HepG2 (cell line): ENCODE measurements around the gene MARCHF5.

Experiments
- CC2D1A ChIP-seq: sonication (generic); formaldehyde crosslinking; IDR thresholded peaks from 2 replicates; pipeline ENCODE4 v1.8.1; 2023; ENCODE audit warnings: mild to moderate bottlenecking, missing genetic modification reagents
- KAT8 ChIP-seq: IDR thresholded peaks from 2 replicates; pipeline ENCODE4 v1.6.1; 2016; ENCODE audit warnings: missing genetic modification reagents, missing compliant biosample characterization
- POLR2A ChIP-seq, 2 experiments: IDR thresholded peaks; 2 replicates each; pipeline ENCODE4 v1.6.1; 2011; ENCODE audit warnings: low read depth in 2 of 2, low read length in 2 of 2, mild to moderate bottlenecking in 1 of 2, moderate library complexity in 1 of 2; ENCODE audit not compliant: insufficient read depth in 1 of 2
- SIN3A ChIP-seq: IDR thresholded peaks from 2 replicates; pipeline ENCODE4 v1.6.1; 2011; ENCODE audit warnings: low read depth, mild to moderate bottlenecking, control low read depth, low read length, borderline replicate concordance
- SMC3 ChIP-seq: IDR thresholded peaks from 2 replicates; pipeline ENCODE4 v1.6.1; 2011; ENCODE audit warnings: low read length, improper control_type of control experiment
- SP1 ChIP-seq, 2 experiments: fragments of 450-650 bp in 1 of 2; sonication (generic) in 1 of 2; formaldehyde crosslinking in 1 of 2; IDR thresholded peaks; 2 replicates each; pipeline versions ENCODE4 v1.4.0 to v1.6.1; 2016 to 2020; ENCODE audit warnings: missing genetic modification reagents in 1 of 2
- TCF12 ChIP-seq, 2 experiments: fragments of 450-650 bp in 1 of 2; sonication (generic) in 1 of 2; formaldehyde crosslinking in 1 of 2; IDR thresholded peaks; 2 replicates each; pipeline versions ENCODE4 v1.6.1 to v1.8.0; 2017 to 2022; ENCODE audit warnings: antibody characterized with exemption in 1 of 2, mild to moderate bottlenecking in 1 of 2, missing genetic modification reagents in 1 of 2, moderate library complexity in 1 of 2
- TCF7L2 ChIP-seq: IDR thresholded peaks from 2 replicates; pipeline ENCODE4 v1.6.1; 2011; ENCODE audit warnings: mild to moderate bottlenecking, low read depth, low read length, moderate library complexity
- THYN1 ChIP-seq: sonication (generic); formaldehyde crosslinking; IDR thresholded peaks from 2 replicates; pipeline ENCODE4 v1.8.1; 2023; ENCODE audit warnings: low read depth, mild to moderate bottlenecking, moderate library complexity, missing genetic modification reagents, borderline replicate concordance
- TP53 ChIP-seq: sonication (generic); formaldehyde crosslinking; conservative IDR thresholded peaks from 2 replicates; pipeline ENCODE4 v1.4.0; 2020; ENCODE audit warnings: missing genetic modification reagents
- U2AF1 ChIP-seq: fragments of 200-400 bp; formaldehyde crosslinking; optimal IDR thresholded peaks from 2 replicates; pipeline ENCODE3; 2017; ENCODE audit warnings: mild to moderate bottlenecking, low read depth, low read length
- TF ChIP-seq, protein P1 (sequence below), 2 experiments: IDR thresholded peaks; 2 replicates each; pipeline ENCODE4 v1.6.1; 2011 to 2012; ENCODE audit warnings: low read length in 2 of 2, borderline replicate concordance in 1 of 2, low read depth in 1 of 2, mild to moderate bottlenecking in 1 of 2, moderate library complexity in 1 of 2
- TF ChIP-seq, protein P2 (sequence below): IDR thresholded peaks from 2 replicates; pipeline ENCODE4 v1.6.1; 2016; ENCODE audit warnings: mild to moderate bottlenecking, missing biosample characterization, missing genetic modification reagents
- TF ChIP-seq, protein P3 (sequence below): sonication (generic); formaldehyde crosslinking; IDR thresholded peaks from 2 replicates; pipeline ENCODE4 v1.9.0; 2021; ENCODE audit warnings: missing genetic modification reagents, mild to moderate bottlenecking, borderline replicate concordance

DNA sequence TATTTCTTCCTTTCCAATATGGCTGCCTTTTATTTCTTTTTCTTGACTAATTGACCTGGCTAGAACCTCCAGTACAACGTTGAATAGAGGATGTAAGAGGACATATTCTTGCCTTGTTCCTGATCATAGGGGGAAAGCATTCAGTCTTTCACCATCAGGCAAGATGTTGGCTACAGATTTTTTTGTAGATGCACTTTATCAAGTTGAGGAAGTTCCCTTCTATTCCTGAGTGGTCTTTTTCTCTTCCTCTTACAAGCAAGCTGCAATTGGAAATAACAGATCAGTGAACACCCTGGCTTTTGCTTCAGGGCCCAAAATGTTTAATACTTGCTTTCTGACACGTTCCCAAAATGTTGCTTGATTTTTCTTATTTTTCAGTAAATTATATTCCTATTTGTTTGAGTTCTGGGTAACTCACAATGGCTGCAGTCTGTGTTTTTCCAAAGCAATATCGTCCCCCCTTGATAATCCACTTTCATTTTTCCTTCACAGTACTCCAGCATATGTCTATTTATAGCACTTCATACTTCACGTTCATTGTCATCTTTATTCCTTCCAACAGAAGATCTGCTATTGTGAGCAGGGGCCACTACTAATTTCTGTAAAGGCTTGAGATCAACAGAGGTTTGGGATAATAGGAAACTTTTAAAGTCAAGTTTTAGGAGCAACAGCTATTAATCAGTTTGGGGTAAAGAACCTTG lies 11.8 kb upstream of the MARCHF5 start:
- TF ChIP-seq SIN3A (no peak), TCF12 (IDR thresholded peaks at IDR 0.05) (no peak), TCF12 (CRISPR knock-in tag; IDR thresholded peaks at IDR 0.05) (no peak), POLR2A (IDR thresholded peaks at IDR 0.05; ENCODE audit: insufficient read depth in 1 of 2, low read depth in 2 of 2, low read length in 2 of 2) (no peak), TP53 (CRISPR knock-in tag) (no peak), U2AF1 (no peak), CC2D1A (CRISPR knock-in tag) (no peak), SMC3 (no peak), THYN1 (CRISPR knock-in tag) (no peak), KAT8 (CRISPR knock-in tag) (no peak), TCF7L2 (no peak), SP1 (IDR thresholded peaks at IDR 0.05) (no peak), SP1 (CRISPR knock-in tag; IDR thresholded peaks at IDR 0.05) (no peak)
- TF ChIP-seq, protein P1, sequence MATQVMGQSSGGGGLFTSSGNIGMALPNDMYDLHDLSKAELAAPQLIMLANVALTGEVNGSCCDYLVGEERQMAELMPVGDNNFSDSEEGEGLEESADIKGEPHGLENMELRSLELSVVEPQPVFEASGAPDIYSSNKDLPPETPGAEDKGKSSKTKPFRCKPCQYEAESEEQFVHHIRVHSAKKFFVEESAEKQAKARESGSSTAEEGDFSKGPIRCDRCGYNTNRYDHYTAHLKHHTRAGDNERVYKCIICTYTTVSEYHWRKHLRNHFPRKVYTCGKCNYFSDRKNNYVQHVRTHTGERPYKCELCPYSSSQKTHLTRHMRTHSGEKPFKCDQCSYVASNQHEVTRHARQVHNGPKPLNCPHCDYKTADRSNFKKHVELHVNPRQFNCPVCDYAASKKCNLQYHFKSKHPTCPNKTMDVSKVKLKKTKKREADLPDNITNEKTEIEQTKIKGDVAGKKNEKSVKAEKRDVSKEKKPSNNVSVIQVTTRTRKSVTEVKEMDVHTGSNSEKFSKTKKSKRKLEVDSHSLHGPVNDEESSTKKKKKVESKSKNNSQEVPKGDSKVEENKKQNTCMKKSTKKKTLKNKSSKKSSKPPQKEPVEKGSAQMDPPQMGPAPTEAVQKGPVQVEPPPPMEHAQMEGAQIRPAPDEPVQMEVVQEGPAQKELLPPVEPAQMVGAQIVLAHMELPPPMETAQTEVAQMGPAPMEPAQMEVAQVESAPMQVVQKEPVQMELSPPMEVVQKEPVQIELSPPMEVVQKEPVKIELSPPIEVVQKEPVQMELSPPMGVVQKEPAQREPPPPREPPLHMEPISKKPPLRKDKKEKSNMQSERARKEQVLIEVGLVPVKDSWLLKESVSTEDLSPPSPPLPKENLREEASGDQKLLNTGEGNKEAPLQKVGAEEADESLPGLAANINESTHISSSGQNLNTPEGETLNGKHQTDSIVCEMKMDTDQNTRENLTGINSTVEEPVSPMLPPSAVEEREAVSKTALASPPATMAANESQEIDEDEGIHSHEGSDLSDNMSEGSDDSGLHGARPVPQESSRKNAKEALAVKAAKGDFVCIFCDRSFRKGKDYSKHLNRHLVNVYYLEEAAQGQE (IDR thresholded peaks at IDR 0.05; ENCODE audit: borderline replicate concordance in 1 of 2, low read depth in 1 of 2, low read length in 2 of 2) = no peak
- TF ChIP-seq, protein P2, sequence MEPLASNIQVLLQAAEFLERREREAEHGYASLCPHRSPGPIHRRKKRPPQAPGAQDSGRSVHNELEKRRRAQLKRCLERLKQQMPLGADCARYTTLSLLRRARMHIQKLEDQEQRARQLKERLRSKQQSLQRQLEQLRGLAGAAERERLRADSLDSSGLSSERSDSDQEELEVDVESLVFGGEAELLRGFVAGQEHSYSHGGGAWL (CRISPR knock-in tag) = no peak
- TF ChIP-seq, protein P3, sequence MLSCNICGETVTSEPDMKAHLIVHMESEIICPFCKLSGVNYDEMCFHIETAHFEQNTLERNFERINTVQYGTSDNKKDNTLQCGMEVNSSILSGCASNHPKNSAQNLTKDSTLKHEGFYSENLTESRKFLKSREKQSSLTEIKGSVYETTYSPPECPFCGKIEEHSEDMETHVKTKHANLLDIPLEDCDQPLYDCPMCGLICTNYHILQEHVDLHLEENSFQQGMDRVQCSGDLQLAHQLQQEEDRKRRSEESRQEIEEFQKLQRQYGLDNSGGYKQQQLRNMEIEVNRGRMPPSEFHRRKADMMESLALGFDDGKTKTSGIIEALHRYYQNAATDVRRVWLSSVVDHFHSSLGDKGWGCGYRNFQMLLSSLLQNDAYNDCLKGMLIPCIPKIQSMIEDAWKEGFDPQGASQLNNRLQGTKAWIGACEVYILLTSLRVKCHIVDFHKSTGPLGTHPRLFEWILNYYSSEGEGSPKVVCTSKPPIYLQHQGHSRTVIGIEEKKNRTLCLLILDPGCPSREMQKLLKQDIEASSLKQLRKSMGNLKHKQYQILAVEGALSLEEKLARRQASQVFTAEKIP = no peak
